ENCODE measurements around the gene STK39.

STK39 gene

GRCh38 chr2:167972746-167973145, 274.6 kb downstream of the STK39 start:
- no peak for TF ChIP-seq CTCF (IDR thresholded peaks at IDR 0.05; ENCODE audit: borderline replicate concordance, insufficient read depth, low read depth, low read length)
- H3K4me3 ChIP-seq (ENCODE audit: low read depth, low read length): no peak overlapping the region

GRCh38 chr2:167972020-167972419, 275.4 kb downstream of the STK39 start:
- H3K4me3 ChIP-seq (ENCODE audit: low read depth, low read length): no peak overlapping the region
- no peak for TF ChIP-seq CTCF (IDR thresholded peaks at IDR 0.05; ENCODE audit: borderline replicate concordance, insufficient read depth, low read depth, low read length)

GRCh38 chr2:167966937-167967913, 280.2 kb downstream of the STK39 start:
- no peak overlapping the region for H3K4me3 ChIP-seq (ENCODE audit: low read depth, low read length)
- no peak for TF ChIP-seq CTCF (IDR thresholded peaks at IDR 0.05; ENCODE audit: borderline replicate concordance, insufficient read depth, low read depth, low read length)

GRCh38 chr2:167965907-167966761, 281.3 kb downstream of the STK39 start:
- no peak overlapping the region for H3K4me3 ChIP-seq (ENCODE audit: low read depth, low read length)
- TF ChIP-seq CTCF (IDR thresholded peaks at IDR 0.05; ENCODE audit: borderline replicate concordance, insufficient read depth, low read depth, low read length): no peak

GRCh38 chr2:167964650-167965413, 282.6 kb downstream of the STK39 start:
- TF ChIP-seq CTCF (IDR thresholded peaks at IDR 0.05; ENCODE audit: borderline replicate concordance, insufficient read depth, low read depth, low read length): no peak
- no peak overlapping the region for H3K4me3 ChIP-seq (ENCODE audit: low read depth, low read length)

- TF ChIP-seq CTCF (IDR thresholded peaks at IDR 0.05; ENCODE audit: borderline replicate concordance, insufficient read depth, low read depth, low read length): no peak
- H3K4me3 ChIP-seq (ENCODE audit: low read depth, low read length): no peak overlapping the region
Measured at GRCh38 chr2:167963899-167964649, 283.3 kb downstream of the STK39 start.
